ENCODE measurements around the gene PANK4. TPM values are rescaled to one million over a fixed set of nuclear protein-coding genes. Genes with fewer than 3 reads are reported as not detected.

Gene PANK4
- total and polyA plus RNA-seq, 2 donors = 21.6 to 27.1 TPM

DNA sequence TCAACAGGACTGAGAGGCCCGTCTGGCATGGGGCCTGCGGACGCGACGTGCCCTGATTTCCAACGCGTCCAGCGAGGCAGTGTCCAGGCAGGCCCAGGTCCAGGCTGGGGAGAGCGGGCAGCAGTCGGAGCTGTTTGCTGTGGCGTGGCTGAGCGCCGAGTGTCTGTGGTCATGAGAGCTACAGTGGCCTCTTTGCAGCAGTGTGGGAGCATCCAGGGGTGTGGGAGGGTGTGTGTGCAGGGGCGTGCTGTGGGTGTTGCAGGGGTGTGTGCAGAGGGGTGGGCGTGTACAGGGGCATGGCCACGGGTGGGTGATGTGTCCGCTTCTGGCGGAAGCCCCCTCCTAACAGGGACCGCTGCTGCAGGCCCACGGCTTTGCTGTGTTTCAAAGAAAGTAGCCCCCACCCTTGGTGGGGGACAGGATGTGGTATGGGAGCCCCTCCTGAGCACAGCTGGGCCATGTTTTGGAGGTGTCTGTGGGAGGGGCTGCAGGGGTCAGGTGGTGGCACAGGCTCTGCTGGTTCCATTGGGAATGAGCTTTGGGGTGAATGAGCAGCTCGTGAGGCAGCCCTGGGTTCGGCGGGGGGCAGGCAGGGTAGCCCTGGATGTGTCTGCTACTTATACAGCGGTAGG lies 32.6 kb downstream of the PANK4 start:
- WGBS = 50% methylated on average over 24 of the region's 24 CpGs
- Histone ChIP-seq H3K27me3 (ENCODE audit: control insufficient read depth in 2 of 2, insufficient read depth in 1 of 2, low read length in 1 of 2) (peaks cover 0 to 3% of the 10 kb centered on the region in 2 donors), H3K27ac (ENCODE audit: low read depth in 1 of 2, low read length in 1 of 2) (peak overlapping the region; percentile 72 to 76), H3K36me3 (ENCODE audit: control insufficient read depth in 2 of 2, insufficient read depth in 2 of 2, low read length in 1 of 2) (no peaks in the 10 kb centered on the region), H3K4me3 (ENCODE audit: low read length in 2 of 2) (no peak overlapping the region), H3K4me1 (ENCODE audit: control insufficient read depth in 2 of 2, insufficient read depth in 2 of 2, low read length in 2 of 2) (peaks cover 30 to 38% of the 10 kb centered on the region in 2 donors), H3K9me3 (ENCODE audit: control insufficient read depth in 2 of 2, insufficient read depth in 1 of 2, low read length in 1 of 2) (peaks cover 0 to 8% of the 10 kb centered on the region in 2 donors)
- DNase-seq (ENCODE audit: low read depth in 6 of 9, low spot score in 9 of 9) = peak in 6 of 9 donors; percentile 21 to 80 (median 54)

DNA sequence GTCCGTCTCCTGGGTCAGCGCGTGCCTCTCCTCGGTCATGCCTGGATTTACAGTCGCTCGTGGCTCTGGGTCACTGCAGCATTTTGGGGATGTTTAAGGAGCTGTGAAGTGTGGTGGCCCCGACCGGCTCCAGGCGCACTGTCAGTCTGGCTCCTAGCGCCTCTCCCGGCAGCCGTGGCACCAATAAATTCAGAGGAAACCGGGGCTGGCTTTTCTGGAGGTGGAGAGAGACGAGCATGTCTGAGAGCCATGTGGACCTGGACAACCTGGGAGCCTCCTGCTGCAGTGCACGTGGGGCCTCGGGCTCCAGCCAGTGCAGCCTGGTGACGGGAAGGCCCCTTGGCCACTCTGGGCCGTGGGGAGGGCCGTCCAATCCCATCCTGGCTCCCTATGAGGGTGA lies 33.2 kb downstream of the PANK4 start:
- Histone ChIP-seq H3K4me3 (ENCODE audit: low read length in 2 of 2) (no peak overlapping the region), H3K9me3 (ENCODE audit: control insufficient read depth in 2 of 2, insufficient read depth in 1 of 2, low read length in 1 of 2) (peaks cover 0 to 11% of the 10 kb centered on the region in 2 donors), H3K27me3 (ENCODE audit: control insufficient read depth in 2 of 2, insufficient read depth in 1 of 2, low read length in 1 of 2) (peaks cover 0 to 3% of the 10 kb centered on the region in 2 donors), H3K27ac (ENCODE audit: low read depth in 1 of 2, low read length in 1 of 2) (no peak overlapping the region), H3K4me1 (ENCODE audit: control insufficient read depth in 2 of 2, insufficient read depth in 2 of 2, low read length in 2 of 2) (peaks cover 30 to 38% of the 10 kb centered on the region in 2 donors), H3K36me3 (ENCODE audit: control insufficient read depth in 2 of 2, insufficient read depth in 2 of 2, low read length in 1 of 2) (no peaks in the 10 kb centered on the region)
- DNase-seq (ENCODE audit: low read depth in 6 of 9, low spot score in 9 of 9) = no peak
- 89% methylated on average over 19 of the region's 19 CpGs for WGBS

DNA sequence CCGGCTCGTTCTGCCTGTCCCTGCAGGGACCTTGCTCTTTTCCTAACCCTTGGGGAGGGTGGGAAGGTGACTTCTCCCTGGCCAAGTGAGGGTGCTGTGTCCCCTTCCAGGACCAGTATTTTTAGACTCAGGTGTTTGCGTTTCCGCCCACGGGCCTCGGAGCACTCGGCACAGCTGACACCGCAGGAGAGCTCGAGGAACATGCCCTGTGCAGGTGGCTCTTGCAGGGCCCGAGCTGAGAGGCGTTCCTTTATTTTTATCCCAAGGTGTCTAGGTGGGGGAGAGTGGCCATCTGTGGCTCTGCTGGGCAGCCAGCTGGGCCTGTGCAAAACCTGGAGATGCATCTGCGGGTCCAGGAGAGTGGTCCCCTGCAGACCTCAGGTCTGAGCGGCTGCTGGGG lies 34.3 kb downstream of the PANK4 start:
- H3K27me3 ChIP-seq (ENCODE audit: control insufficient read depth in 2 of 2, insufficient read depth in 1 of 2, low read length in 1 of 2) = peaks cover 0 to 3% of the 10 kb centered on the region in 2 donors
- DNase-seq (ENCODE audit: low read depth in 6 of 9, low spot score in 9 of 9) = no peak
- H3K27ac ChIP-seq (ENCODE audit: low read depth in 1 of 2, low read length in 1 of 2) = no peak overlapping the region
- H3K4me1 ChIP-seq (ENCODE audit: control insufficient read depth in 2 of 2, insufficient read depth in 2 of 2, low read length in 2 of 2) = peaks cover 30 to 36% of the 10 kb centered on the region in 2 donors
- peaks cover 0 to 14% of the 10 kb centered on the region in 2 donors for H3K9me3 ChIP-seq (ENCODE audit: control insufficient read depth in 2 of 2, insufficient read depth in 1 of 2, low read length in 1 of 2)
- H3K4me3 ChIP-seq (ENCODE audit: low read length in 2 of 2) = no peak overlapping the region
- H3K36me3 ChIP-seq (ENCODE audit: control insufficient read depth in 2 of 2, insufficient read depth in 2 of 2, low read length in 1 of 2) = no peaks in the 10 kb centered on the region
- 90% methylated on average over 13 of the region's 13 CpGs for WGBS

DNA sequence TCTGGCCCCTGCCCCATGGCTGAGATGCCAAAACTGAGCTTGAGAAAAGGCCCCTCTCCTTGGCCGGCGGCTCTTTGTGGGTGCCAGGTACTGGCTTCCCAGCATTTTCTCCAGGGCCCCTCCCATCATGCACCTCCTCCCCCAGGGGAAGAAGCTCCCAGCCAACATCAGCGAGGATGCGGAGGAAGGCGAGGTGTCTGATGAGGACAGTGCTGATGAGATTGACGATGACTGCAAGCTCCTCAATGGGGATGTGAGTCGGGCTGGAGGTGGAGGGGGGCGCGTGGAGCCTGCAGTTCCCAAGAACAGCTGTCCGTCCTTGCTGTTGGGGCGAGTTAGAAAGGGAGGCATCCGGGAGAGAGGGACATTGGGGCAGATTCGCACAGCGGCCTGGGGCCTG lies 36.8 kb downstream of the PANK4 start:
- Histone ChIP-seq H3K27ac (ENCODE audit: low read depth in 1 of 2, low read length in 1 of 2) (no peak overlapping the region), H3K36me3 (ENCODE audit: control insufficient read depth in 2 of 2, insufficient read depth in 2 of 2, low read length in 1 of 2) (no peaks in the 10 kb centered on the region), H3K27me3 (ENCODE audit: control insufficient read depth in 2 of 2, insufficient read depth in 1 of 2, low read length in 1 of 2) (peaks cover 0 to 3% of the 10 kb centered on the region in 2 donors), H3K9me3 (ENCODE audit: control insufficient read depth in 2 of 2, insufficient read depth in 1 of 2, low read length in 1 of 2) (peaks cover 0 to 14% of the 10 kb centered on the region in 2 donors), H3K4me1 (ENCODE audit: control insufficient read depth in 2 of 2, insufficient read depth in 2 of 2, low read length in 2 of 2) (peaks cover 14 to 17% of the 10 kb centered on the region in 2 donors), H3K4me3 (ENCODE audit: low read length in 2 of 2) (no peak overlapping the region)
- no peak for DNase-seq (ENCODE audit: low read depth in 6 of 9, low spot score in 9 of 9)
- WGBS = 97% methylated on average over 14 of the region's 14 CpGs

DNA sequence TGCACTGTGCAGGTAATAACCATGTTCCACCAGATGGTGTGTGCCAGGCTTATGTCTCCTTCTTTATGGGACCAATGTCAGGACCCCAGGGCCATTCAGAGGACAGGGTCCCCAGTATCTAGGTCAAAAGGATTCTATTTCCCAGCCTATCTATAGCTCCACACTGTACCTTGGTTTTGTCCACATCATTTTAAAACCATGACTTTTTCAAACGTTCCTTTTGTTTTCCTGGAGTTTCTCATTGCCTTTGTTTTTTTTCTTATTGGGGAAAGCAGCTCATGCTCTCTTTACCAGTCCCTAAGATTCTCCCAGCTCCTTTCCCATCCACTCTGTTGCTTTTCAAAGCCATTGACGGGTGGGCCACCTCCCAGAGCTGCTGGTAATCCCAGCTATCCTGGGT lies 37.7 kb downstream of the PANK4 start:
- WGBS = 98% methylated on average over 2 of the region's 2 CpGs
- H3K36me3 ChIP-seq (ENCODE audit: control insufficient read depth in 2 of 2, insufficient read depth in 2 of 2, low read length in 1 of 2) = no peaks in the 10 kb centered on the region

DNA sequence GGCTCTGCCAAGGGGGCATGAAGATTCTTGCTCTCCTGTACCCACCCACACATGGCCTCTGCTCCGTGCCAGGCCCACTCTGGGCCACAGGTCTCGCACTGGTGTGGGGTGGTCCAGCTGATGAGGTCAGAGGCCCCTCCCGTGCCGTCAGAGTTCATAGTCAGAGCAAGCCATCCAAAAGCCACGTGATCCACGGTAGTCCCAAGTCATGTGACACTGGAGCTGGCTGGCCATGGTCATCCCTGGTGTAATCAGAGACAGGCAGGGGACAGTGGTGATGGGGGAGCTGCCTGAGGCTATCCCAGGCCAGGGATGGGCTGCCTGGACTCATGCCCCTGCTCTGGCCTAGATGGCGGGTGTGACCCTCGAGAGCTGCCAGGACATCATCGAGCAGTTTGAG lies 39.8 kb downstream of the PANK4 start:
- DNase-seq (ENCODE audit: low read depth in 6 of 9, low spot score in 9 of 9) = no peak
- WGBS = 97% methylated on average over 9 of the region's 9 CpGs
- Histone ChIP-seq H3K27ac (ENCODE audit: low read depth in 1 of 2, low read length in 1 of 2) (no peak overlapping the region), H3K27me3 (ENCODE audit: control insufficient read depth in 2 of 2, insufficient read depth in 1 of 2, low read length in 1 of 2) (no peaks in the 10 kb centered on the region), H3K36me3 (ENCODE audit: control insufficient read depth in 2 of 2, insufficient read depth in 2 of 2, low read length in 1 of 2) (no peaks in the 10 kb centered on the region), H3K9me3 (ENCODE audit: control insufficient read depth in 2 of 2, insufficient read depth in 1 of 2, low read length in 1 of 2) (peaks cover 0 to 14% of the 10 kb centered on the region in 2 donors), H3K4me1 (ENCODE audit: control insufficient read depth in 2 of 2, insufficient read depth in 2 of 2, low read length in 2 of 2) (no peaks in the 10 kb centered on the region), H3K4me3 (ENCODE audit: low read length in 2 of 2) (no peak overlapping the region)

More for the DNA sequence above, 37.7 kb downstream of the PANK4 start:
- peaks cover 0 to 14% of the 10 kb centered on the region in 2 donors for H3K9me3 ChIP-seq (ENCODE audit: control insufficient read depth in 2 of 2, insufficient read depth in 1 of 2, low read length in 1 of 2)
- H3K4me3 ChIP-seq (ENCODE audit: low read length in 2 of 2) = no peak overlapping the region
- H3K27me3 ChIP-seq (ENCODE audit: control insufficient read depth in 2 of 2, insufficient read depth in 1 of 2, low read length in 1 of 2) = peaks cover 0 to 3% of the 10 kb centered on the region in 2 donors
- no peak for DNase-seq (ENCODE audit: low read depth in 6 of 9, low spot score in 9 of 9)
- H3K4me1 ChIP-seq (ENCODE audit: control insufficient read depth in 2 of 2, insufficient read depth in 2 of 2, low read length in 2 of 2) = peaks cover 6 to 8% of the 10 kb centered on the region in 2 donors
- no peak overlapping the region for H3K27ac ChIP-seq (ENCODE audit: low read depth in 1 of 2, low read length in 1 of 2)

DNA sequence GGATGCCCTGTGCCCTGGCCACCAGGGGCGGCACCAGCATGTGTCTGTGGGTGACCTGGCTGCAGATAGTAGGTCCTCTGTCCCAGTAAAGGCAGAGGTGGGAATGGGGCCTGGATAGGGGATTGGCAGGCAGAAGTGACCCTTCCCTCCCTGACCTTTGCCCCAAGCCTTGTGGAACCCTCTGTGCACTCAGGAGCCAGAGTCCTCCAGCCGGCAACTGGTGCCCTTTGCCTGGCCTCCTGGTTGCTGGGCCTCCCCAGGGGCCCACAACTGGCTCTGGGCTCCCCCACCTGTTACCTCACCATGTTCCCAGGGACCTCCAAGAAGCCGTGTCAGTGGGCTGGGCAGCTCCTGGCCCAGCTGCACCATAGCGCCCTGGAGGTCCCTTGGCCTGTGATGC lies 40.4 kb downstream of the PANK4 start:
- Histone ChIP-seq H3K27ac (ENCODE audit: low read depth in 1 of 2, low read length in 1 of 2) (no peak overlapping the region), H3K36me3 (ENCODE audit: control insufficient read depth in 2 of 2, insufficient read depth in 2 of 2, low read length in 1 of 2) (no peaks in the 10 kb centered on the region), H3K9me3 (ENCODE audit: control insufficient read depth in 2 of 2, insufficient read depth in 1 of 2, low read length in 1 of 2) (peaks cover 0 to 14% of the 10 kb centered on the region in 2 donors), H3K27me3 (ENCODE audit: control insufficient read depth in 2 of 2, insufficient read depth in 1 of 2, low read length in 1 of 2) (no peaks in the 10 kb centered on the region), H3K4me1 (ENCODE audit: control insufficient read depth in 2 of 2, insufficient read depth in 2 of 2, low read length in 2 of 2) (no peaks in the 10 kb centered on the region), H3K4me3 (ENCODE audit: low read length in 2 of 2) (no peak overlapping the region)
- WGBS = 98% methylated on average over 4 of the region's 4 CpGs
- DNase-seq (ENCODE audit: low read depth in 6 of 9, low spot score in 9 of 9) = no peak

DNA sequence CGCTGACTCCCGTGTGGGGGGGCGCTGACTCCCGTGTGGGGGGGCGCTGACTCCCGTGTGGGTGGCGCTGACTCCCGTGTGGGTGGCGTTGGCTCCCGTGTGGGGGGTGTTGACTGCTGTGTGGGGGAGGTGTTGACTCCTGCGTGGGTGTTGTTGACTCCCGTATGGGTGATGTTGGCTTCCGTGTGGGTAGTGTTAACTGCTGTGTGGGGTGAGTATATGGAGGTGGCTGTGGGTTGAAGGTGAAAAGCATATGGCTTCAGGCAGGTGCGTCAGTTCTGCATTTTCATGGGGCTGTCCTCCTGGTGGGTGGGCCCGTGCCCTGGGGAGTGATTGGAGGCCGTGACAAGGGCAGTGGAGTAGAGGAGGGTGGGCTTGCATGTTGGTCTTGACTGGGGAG lies 42.4 kb downstream of the PANK4 start:
- Histone ChIP-seq H3K27ac (ENCODE audit: low read depth in 1 of 2, low read length in 1 of 2) (no peak overlapping the region), H3K27me3 (ENCODE audit: control insufficient read depth in 2 of 2, insufficient read depth in 1 of 2, low read length in 1 of 2) (no peaks in the 10 kb centered on the region), H3K4me1 (ENCODE audit: control insufficient read depth in 2 of 2, insufficient read depth in 2 of 2, low read length in 2 of 2) (no peaks in the 10 kb centered on the region), H3K9me3 (ENCODE audit: control insufficient read depth in 2 of 2, insufficient read depth in 1 of 2, low read length in 1 of 2) (peaks cover 0 to 8% of the 10 kb centered on the region in 2 donors), H3K36me3 (ENCODE audit: control insufficient read depth in 2 of 2, insufficient read depth in 2 of 2, low read length in 1 of 2) (no peaks in the 10 kb centered on the region), H3K4me3 (ENCODE audit: low read length in 2 of 2) (no peak overlapping the region)
- 85% methylated on average over 16 of the region's 16 CpGs for WGBS
- DNase-seq (ENCODE audit: low read depth in 6 of 9, low spot score in 9 of 9) = no peak

DNA sequence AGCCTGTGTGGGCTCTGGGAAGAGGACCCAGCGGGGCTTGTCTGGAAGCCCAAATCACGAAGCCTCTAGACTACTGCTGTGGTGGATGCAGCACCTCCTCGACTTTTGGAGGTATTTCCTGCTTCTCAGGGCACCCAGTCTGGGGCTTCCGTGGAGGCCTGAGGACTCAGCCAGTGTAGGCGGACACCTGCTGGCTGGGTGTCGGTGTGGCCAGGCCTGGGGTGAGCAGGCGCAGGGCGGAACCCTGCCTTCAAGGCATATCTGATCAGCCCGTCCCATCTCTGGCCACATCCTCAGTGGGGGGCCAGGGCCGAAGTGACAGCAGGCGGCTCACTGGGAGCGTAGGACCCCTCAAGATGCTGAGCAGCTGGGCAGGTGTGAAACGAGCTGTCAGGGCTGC lies 43.4 kb downstream of the PANK4 start:
- 90% methylated on average over 13 of the region's 13 CpGs for WGBS
- Histone ChIP-seq H3K4me3 (ENCODE audit: low read length in 2 of 2) (no peak overlapping the region), H3K4me1 (ENCODE audit: control insufficient read depth in 2 of 2, insufficient read depth in 2 of 2, low read length in 2 of 2) (no peaks in the 10 kb centered on the region), H3K27me3 (ENCODE audit: control insufficient read depth in 2 of 2, insufficient read depth in 1 of 2, low read length in 1 of 2) (no peaks in the 10 kb centered on the region), H3K27ac (ENCODE audit: low read depth in 1 of 2, low read length in 1 of 2) (no peak overlapping the region), H3K9me3 (ENCODE audit: control insufficient read depth in 2 of 2, insufficient read depth in 1 of 2, low read length in 1 of 2) (peaks cover 0 to under 1% of the 10 kb centered on the region in 2 donors), H3K36me3 (ENCODE audit: control insufficient read depth in 2 of 2, insufficient read depth in 2 of 2, low read length in 1 of 2) (no peaks in the 10 kb centered on the region)
- DNase-seq (ENCODE audit: low read depth in 6 of 9, low spot score in 9 of 9) = no peak

All from thymus (tissue), 11 donors.